GM12878 (cell line): ENCODE data around the gene TAPBPL. TPM values are rescaled to one million over a fixed set of nuclear protein-coding genes. Genes with fewer than 3 reads are reported as not detected.

Experiments
- ASH2L ChIP-seq: fragments of 300-600, 200-600 bp; sonication (generic); IDR thresholded peaks from 2 replicates; pipeline ENCODE4 v1.6.1; 2017; ENCODE audit warnings: low read depth, mild to moderate bottlenecking, borderline replicate concordance
- ATF2 ChIP-seq: IDR thresholded peaks from 2 replicates; pipeline ENCODE4 v1.6.1; 2012; ENCODE audit warnings: low read length, inconsistent platforms
- LARP7 ChIP-seq: fragments of 450-650 bp; IDR thresholded peaks from 2 replicates; pipeline ENCODE4 v1.6.1; 2017; ENCODE audit warnings: mild to moderate bottlenecking
- MEF2B ChIP-seq: fragments of 450-650 bp; IDR thresholded peaks from 2 replicates; pipeline ENCODE4 v1.6.1; 2018; ENCODE audit warnings: mild to moderate bottlenecking, moderate library complexity; ENCODE audit not compliant: partially characterized antibody, poor library complexity, severe bottlenecking
- NFYA ChIP-seq: IDR thresholded peaks from 2 replicates; pipeline ENCODE4 v1.6.1; 2011; ENCODE audit warnings: low read depth, mild to moderate bottlenecking, low read length, improper control_type of control experiment, borderline replicate concordance
- NFYB ChIP-seq: IDR thresholded peaks from 2 replicates; pipeline ENCODE4 v1.6.1; 2011; ENCODE audit warnings: low read depth, mild to moderate bottlenecking, low read length, improper control_type of control experiment, moderate library complexity; ENCODE audit not compliant: insufficient read depth
- SIX5 ChIP-seq: IDR thresholded peaks from 2 replicates; pipeline ENCODE4 v1.6.1; 2011; ENCODE audit warnings: mild to moderate bottlenecking, low read depth, low read length, moderate library complexity; ENCODE audit not compliant: severe bottlenecking
- SP1 ChIP-seq: IDR thresholded peaks from one replicate; pipeline ENCODE4 v1.6.1; 2011; ENCODE audit warnings: low read depth, low read length
- SREBF2 ChIP-seq: IDR thresholded peaks from 2 replicates; pipeline ENCODE4 v1.6.1; 2012; ENCODE audit warnings: mild to moderate bottlenecking, low read length
- polyA plus RNA-seq, 11 experiments: library from polyadenylated mRNA; depleted of rRNA in 4 of 11; unstranded in 6 of 11; stranded (reverse) in 5 of 11; fragments of >200 nt; fragmentation: Nextera tagmentation in 4 of 11; fragmentation: Illumina TruSeq in 1 of 11; extraction: Ambion mirVana in 4 of 11; extraction: Trizol in 1 of 11; gene quantifications; 1 replicate in 1 of 11; 2 replicates in 10 of 11; pipeline versions ENCODE4 v1.2.1 to v1.2.3, GENCODE V29; 2011 to 2016; ENCODE audit warnings: inconsistent platforms in 2 of 11, missing spikeins in 2 of 11, low read depth in 1 of 11
- total RNA-seq, 4 experiments: library from RNA; depleted of rRNA in 3 of 4; stranded (reverse); fragments of >200 nt in 3 of 4; fragmentation: Illumina TruSeq in 1 of 4; extraction: Trizol in 1 of 4; gene quantifications; 2 replicates each; pipeline versions ENCODE4 v1.2.1 to v1.2.3, GENCODE V29; 2013 to 2021
- TF ChIP-seq, protein P1 (sequence below): fragments of 450-650 bp; formaldehyde crosslinking; IDR thresholded peaks from 2 replicates; pipeline ENCODE4 v1.4.0; 2020; ENCODE audit warnings: mild to moderate bottlenecking, moderate library complexity
- TF ChIP-seq, protein P2 (sequence below): IDR thresholded peaks from 2 replicates; pipeline ENCODE4 v1.6.1; 2011; ENCODE audit warnings: low read depth, mild to moderate bottlenecking, low read length, moderate library complexity, borderline replicate concordance; ENCODE audit errors: extremely low read depth
- TF ChIP-seq, protein P3 (sequence below): fragments of 450-650 bp; IDR thresholded peaks from 2 replicates; pipeline ENCODE4 v1.6.1; 2017; ENCODE audit warnings: low read depth, mild to moderate bottlenecking, moderate library complexity
- TF ChIP-seq, protein P4 (sequence below): IDR thresholded peaks from 2 replicates; pipeline ENCODE4 v1.6.1; 2011; ENCODE audit warnings: borderline replicate concordance, low read depth, mild to moderate bottlenecking, moderate library complexity, mixed read lengths, low read length; ENCODE audit not compliant: insufficient read depth; ENCODE audit errors: extremely low read length
- TF ChIP-seq, protein P5 (sequence below): fragments of 450-650 bp; IDR thresholded peaks from 2 replicates; pipeline ENCODE4 v1.6.1; 2016; ENCODE audit warnings: mild to moderate bottlenecking, moderate library complexity, borderline replicate concordance

TAPBPL gene
- total and polyA plus RNA-seq, 10 of the 15 experiments (the other 5 are each of a cell fraction or from before 2014, with no cell fraction given), result 12.4 to 45.0 (median 29.9) TPM

DNA sequence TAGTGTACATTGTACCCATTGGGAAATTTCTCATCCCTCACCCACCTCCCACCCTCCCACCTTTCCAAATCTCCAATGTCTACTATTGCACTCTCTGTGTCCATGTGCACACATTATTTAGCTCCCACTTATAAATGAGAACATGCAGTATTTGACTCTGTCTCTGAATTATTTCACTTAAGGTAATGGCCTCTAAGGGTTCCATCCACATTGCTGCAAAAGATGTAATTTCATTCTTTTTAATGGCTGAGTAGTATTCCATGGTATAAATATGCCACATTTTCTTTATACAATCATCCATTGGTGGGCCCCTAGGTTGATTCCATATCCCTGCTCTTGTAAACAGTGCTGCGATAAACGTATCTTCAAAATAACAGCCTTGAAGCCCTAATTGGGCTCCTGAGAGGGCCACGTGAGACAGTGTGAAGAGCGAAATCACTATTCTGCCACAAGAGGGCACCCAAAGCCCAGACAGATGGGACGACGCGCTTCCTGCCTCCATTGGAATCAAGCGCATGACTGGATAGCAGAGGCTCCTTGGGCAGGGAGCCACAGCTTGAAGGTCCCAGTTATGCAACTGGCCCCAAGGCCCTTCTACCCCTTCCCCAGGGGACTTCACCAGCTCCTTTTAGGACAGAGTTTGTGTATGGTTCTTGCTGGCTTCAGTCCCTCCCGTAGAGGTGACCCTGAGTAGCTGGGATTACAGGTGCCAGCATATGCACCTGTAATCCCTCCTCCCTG is 28.4 kb upstream of the TAPBPL start (continued):
- TF ChIP-seq, protein P1, sequence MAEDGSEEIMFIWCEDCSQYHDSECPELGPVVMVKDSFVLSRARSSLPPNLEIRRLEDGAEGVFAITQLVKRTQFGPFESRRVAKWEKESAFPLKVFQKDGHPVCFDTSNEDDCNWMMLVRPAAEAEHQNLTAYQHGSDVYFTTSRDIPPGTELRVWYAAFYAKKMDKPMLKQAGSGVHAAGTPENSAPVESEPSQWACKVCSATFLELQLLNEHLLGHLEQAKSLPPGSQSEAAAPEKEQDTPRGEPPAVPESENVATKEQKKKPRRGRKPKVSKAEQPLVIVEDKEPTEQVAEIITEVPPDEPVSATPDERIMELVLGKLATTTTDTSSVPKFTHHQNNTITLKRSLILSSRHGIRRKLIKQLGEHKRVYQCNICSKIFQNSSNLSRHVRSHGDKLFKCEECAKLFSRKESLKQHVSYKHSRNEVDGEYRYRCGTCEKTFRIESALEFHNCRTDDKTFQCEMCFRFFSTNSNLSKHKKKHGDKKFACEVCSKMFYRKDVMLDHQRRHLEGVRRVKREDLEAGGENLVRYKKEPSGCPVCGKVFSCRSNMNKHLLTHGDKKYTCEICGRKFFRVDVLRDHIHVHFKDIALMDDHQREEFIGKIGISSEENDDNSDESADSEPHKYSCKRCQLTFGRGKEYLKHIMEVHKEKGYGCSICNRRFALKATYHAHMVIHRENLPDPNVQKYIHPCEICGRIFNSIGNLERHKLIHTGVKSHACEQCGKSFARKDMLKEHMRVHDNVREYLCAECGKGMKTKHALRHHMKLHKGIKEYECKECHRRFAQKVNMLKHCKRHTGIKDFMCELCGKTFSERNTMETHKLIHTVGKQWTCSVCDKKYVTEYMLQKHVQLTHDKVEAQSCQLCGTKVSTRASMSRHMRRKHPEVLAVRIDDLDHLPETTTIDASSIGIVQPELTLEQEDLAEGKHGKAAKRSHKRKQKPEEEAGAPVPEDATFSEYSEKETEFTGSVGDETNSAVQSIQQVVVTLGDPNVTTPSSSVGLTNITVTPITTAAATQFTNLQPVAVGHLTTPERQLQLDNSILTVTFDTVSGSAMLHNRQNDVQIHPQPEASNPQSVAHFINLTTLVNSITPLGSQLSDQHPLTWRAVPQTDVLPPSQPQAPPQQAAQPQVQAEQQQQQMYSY (CRISPR knock-in tag), result no peak
- TF ChIP-seq, protein P2, sequence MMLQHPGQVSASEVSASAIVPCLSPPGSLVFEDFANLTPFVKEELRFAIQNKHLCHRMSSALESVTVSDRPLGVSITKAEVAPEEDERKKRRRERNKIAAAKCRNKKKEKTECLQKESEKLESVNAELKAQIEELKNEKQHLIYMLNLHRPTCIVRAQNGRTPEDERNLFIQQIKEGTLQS, result peak; percentile 56; the same call in 1 of the 2 replicates
- TF ChIP-seq ATF2, result no peak
- no peak for TF ChIP-seq ASH2L
- TF ChIP-seq, protein P3, sequence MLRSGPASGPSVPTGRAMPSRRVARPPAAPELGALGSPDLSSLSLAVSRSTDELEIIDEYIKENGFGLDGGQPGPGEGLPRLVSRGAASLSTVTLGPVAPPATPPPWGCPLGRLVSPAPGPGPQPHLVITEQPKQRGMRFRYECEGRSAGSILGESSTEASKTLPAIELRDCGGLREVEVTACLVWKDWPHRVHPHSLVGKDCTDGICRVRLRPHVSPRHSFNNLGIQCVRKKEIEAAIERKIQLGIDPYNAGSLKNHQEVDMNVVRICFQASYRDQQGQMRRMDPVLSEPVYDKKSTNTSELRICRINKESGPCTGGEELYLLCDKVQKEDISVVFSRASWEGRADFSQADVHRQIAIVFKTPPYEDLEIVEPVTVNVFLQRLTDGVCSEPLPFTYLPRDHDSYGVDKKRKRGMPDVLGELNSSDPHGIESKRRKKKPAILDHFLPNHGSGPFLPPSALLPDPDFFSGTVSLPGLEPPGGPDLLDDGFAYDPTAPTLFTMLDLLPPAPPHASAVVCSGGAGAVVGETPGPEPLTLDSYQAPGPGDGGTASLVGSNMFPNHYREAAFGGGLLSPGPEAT, result peak; percentile 57
- TF ChIP-seq, protein P4, sequence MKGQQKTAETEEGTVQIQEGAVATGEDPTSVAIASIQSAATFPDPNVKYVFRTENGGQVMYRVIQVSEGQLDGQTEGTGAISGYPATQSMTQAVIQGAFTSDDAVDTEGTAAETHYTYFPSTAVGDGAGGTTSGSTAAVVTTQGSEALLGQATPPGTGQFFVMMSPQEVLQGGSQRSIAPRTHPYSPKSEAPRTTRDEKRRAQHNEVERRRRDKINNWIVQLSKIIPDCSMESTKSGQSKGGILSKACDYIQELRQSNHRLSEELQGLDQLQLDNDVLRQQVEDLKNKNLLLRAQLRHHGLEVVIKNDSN, result peak; percentile 72
- TF ChIP-seq, protein P5, sequence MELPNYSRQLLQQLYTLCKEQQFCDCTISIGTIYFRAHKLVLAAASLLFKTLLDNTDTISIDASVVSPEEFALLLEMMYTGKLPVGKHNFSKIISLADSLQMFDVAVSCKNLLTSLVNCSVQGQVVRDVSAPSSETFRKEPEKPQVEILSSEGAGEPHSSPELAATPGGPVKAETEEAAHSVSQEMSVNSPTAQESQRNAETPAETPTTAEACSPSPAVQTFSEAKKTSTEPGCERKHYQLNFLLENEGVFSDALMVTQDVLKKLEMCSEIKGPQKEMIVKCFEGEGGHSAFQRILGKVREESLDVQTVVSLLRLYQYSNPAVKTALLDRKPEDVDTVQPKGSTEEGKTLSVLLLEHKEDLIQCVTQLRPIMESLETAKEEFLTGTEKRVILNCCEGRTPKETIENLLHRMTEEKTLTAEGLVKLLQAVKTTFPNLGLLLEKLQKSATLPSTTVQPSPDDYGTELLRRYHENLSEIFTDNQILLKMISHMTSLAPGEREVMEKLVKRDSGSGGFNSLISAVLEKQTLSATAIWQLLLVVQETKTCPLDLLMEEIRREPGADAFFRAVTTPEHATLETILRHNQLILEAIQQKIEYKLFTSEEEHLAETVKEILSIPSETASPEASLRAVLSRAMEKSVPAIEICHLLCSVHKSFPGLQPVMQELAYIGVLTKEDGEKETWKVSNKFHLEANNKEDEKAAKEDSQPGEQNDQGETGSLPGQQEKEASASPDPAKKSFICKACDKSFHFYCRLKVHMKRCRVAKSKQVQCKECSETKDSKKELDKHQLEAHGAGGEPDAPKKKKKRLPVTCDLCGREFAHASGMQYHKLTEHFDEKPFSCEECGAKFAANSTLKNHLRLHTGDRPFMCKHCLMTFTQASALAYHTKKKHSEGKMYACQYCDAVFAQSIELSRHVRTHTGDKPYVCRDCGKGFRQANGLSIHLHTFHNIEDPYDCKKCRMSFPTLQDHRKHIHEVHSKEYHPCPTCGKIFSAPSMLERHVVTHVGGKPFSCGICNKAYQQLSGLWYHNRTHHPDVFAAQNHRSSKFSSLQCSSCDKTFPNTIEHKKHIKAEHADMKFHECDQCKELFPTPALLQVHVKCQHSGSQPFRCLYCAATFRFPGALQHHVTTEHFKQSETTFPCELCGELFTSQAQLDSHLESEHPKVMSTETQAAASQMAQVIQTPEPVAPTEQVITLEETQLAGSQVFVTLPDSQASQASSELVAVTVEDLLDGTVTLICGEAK, result no peak
- TF ChIP-seq SREBF2, result no peak
- TF ChIP-seq MEF2B, result peak; percentile 57
- peak; percentile 28; the same call in 1 of the 2 replicates for TF ChIP-seq LARP7
- TF ChIP-seq SP1, result no peak
- TF ChIP-seq SIX5, result no peak
- no peak for TF ChIP-seq NFYA
- 0 out of 2 replicates have a peak, but pooled peaks have one; percentile 38 for TF ChIP-seq NFYB
